HT1080 (cell line): ENCODE results near the gene RPL36A. TPM values are rescaled to one million over a fixed set of nuclear protein-coding genes. Genes with fewer than 3 reads are reported as not detected.

Source experiments
- DNase-seq: peaks from one replicate; pipeline ENCODE4 v3.0.0-alpha.2; 2015; ENCODE audit warnings: low read depth
- total RNA-seq: library from RNA; depleted of rRNA; stranded (reverse); fragments of >200 nt; shearing (Covaris generic); gene quantifications from 2 replicates; pipeline ENCODE4 v1.2.3, GENCODE V29; 2014; rRNA removed

The RPL36A gene
- total RNA-seq, 1 experiment from 2014 or later: 1,301 TPM

GRCh38 chrX:101430457-101431078, 39.8 kb downstream of the RPL36A start:
- DNase-seq: peak; percentile 60

DNA sequence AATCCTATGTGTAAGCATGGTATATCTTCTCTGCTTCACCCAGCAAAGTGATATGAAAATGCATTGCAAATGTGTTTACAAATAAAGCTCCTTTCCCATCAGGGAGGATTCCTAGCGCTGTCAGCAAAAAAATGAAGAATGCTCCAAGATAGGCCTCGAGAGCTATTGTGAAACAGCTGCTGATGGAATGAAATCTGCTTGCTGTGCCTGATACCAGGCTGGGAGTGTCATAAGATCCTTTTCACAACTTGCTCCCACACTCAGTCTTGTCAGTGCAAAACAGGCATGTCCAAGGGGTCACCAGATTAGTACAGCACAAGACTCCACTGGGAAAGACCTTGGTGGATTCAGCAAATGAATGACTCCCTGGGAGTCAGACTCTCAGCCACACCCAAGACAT, 51.3 kb downstream of the RPL36A start:
- DNase-seq: no peak

Other genes with a start within 250 kb of the RPL36A start
- 7.2 TPM in 2 replicates for gene DRP2, start 171.2 kb upstream of the RPL36A start, total RNA-seq
- not detected in 2 replicates for gene TAF7L, start 99.7 kb upstream of the RPL36A start, total RNA-seq
- 11.7 and 13.7 TPM in 2 replicates for gene TIMM8A, start 42.3 kb upstream of the RPL36A start, total RNA-seq
- gene BTK, start 4.8 kb upstream of the RPL36A start, total RNA-seq: not detected in 2 replicates
- 40.9 and 48.2 TPM in 2 replicates for gene GLA, start 16.9 kb downstream of the RPL36A start, total RNA-seq
- gene HNRNPH2, start 17.2 kb downstream of the RPL36A start, total RNA-seq: 52.0 and 62.1 TPM in 2 replicates
- 0.98 and 1.2 TPM in 2 replicates for gene ARMCX4, start 94.4 kb downstream of the RPL36A start, total RNA-seq
- gene ARMCX1, start 159.5 kb downstream of the RPL36A start, total RNA-seq: 31.9 and 34.7 TPM in 2 replicates
- 38.2 and 46.0 TPM in 2 replicates for gene ARMCX6, start 227.0 kb downstream of the RPL36A start, total RNA-seq
- 15.1 and 18.3 TPM in 2 replicates for gene ARMCX3, start 232.1 kb downstream of the RPL36A start, total RNA-seq